Brain microvascular endothelial cell (primary cell): ENCODE results near the gene SH3YL1.
"Not testable (repeated sequence)": the region's sequence is repeated elsewhere in the genome, so short reads cannot be mapped to it uniquely, and the experiment has no call there.

Source experiments
- DNase-seq: peaks from one replicate; pipeline ENCODE4 v3.0.0-alpha.2; 2020
- H3K27ac ChIP-seq: fragments of 250-450 bp; sonication (Bioruptor Pico); 2 replicates; pipeline ENCODE4 v1.5.1; 2020; ENCODE audit warnings: mild to moderate bottlenecking, moderate library complexity
- H3K27me3 ChIP-seq: fragments of 250-450 bp; sonication (Bioruptor Pico); replicated peaks from 2 replicates; pipeline ENCODE4 v1.5.1; 2020; ENCODE audit warnings: mild to moderate bottlenecking
- H3K36me3 ChIP-seq: fragments of 250-450 bp; sonication (Bioruptor Pico); replicated peaks from 2 replicates; pipeline ENCODE4 v1.5.1; 2020; ENCODE audit warnings: mild to moderate bottlenecking
- H3K4me3 ChIP-seq: 2 replicates; pipeline ENCODE4 v1.5.1; 2011; ENCODE audit warnings: low read depth, mild to moderate bottlenecking, control low read depth, low read length, moderate library complexity
- CTCF ChIP-seq: IDR thresholded peaks from 2 replicates; pipeline ENCODE4 v1.5.1; 2011; ENCODE audit warnings: low read depth, mild to moderate bottlenecking, moderate library complexity, low read length, control low read depth, inconsistent platforms; ENCODE audit errors: missing control alignments
- in situ Hi-C: cut with HindIII; loops from 2 replicates; pipeline ENCODE4 v1.10.0; 2017; ENCODE audit warnings: low sequenced_read_pairs, low pct_ligation_motif_present

Gene SH3YL1

GRCh38 chr2:177733-178132 is 86.1 kb downstream of the SH3YL1 start:
- Histone ChIP-seq H3K27ac (no peak overlapping the region), H3K4me3 (no peak overlapping the region), H3K27me3 (no peaks in the 10 kb centered on the region), H3K36me3 (no peaks in the 10 kb centered on the region)
- no peak for TF ChIP-seq CTCF
- no peak for DNase-seq
- in situ Hi-C loops = no loop called here

GRCh38 chr2:176917-177316 is 86.9 kb downstream of the SH3YL1 start:
- in situ Hi-C loops = no loop called here

GRCh38 chr2:175880-176820 is 87.7 kb downstream of the SH3YL1 start:
- Histone ChIP-seq H3K27ac (no peak overlapping the region), H3K27me3 (no peaks in the 10 kb centered on the region), H3K4me3 (no peak overlapping the region), H3K36me3 (no peaks in the 10 kb centered on the region)
- no peak for DNase-seq
- in situ Hi-C loops = no loop called here
- no peak for TF ChIP-seq CTCF

More at GRCh38 chr2:176917-177316, 86.9 kb downstream of the SH3YL1 start:
- Histone ChIP-seq H3K27ac (no peak overlapping the region), H3K4me3 (no peak overlapping the region), H3K27me3 (no peaks in the 10 kb centered on the region), H3K36me3 (no peaks in the 10 kb centered on the region)
- no peak for TF ChIP-seq CTCF
- DNase-seq = no peak

GRCh38 chr2:175161-175786 is 88.6 kb downstream of the SH3YL1 start:
- H3K4me3 ChIP-seq = no peak overlapping the region
- no peak overlapping the region for H3K27ac ChIP-seq
- no peaks in the 10 kb centered on the region for H3K27me3 ChIP-seq
- in situ Hi-C loops = no loop called here
- H3K36me3 ChIP-seq = no peaks in the 10 kb centered on the region
- no peak for DNase-seq
- TF ChIP-seq CTCF = no peak

- H3K27ac ChIP-seq, DNase-seq, H3K36me3 ChIP-seq, H3K27me3 ChIP-seq, in situ Hi-C loops, H3K4me3 ChIP-seq: not testable (repeated sequence)
Observed at GRCh38 chr2:172120-172519, 91.7 kb downstream of the SH3YL1 start.

- no peak for TF ChIP-seq CTCF
- no peak overlapping the region for H3K4me3 ChIP-seq
- in situ Hi-C loops = no loop called here
- H3K36me3 ChIP-seq = no peaks in the 10 kb centered on the region
- no peaks in the 10 kb centered on the region for H3K27me3 ChIP-seq
- H3K27ac ChIP-seq = no peak overlapping the region
- DNase-seq = no peak
Observed at GRCh38 chr2:169741-170140, 94.1 kb downstream of the SH3YL1 start.
